Mesendoderm (in vitro differentiated cells): ENCODE results near the gene EIF2B2.

ENCODE experiments used
- DNase-seq: peaks from one replicate; pipeline ENCODE4 v3.0.0; 2013
- H2AK5ac ChIP-seq: 2 replicates; pipeline ENCODE4 v1.6.1; 2013; ENCODE audit warnings: low read length, inconsistent platforms
- H2BK120ac ChIP-seq: 2 replicates; pipeline ENCODE4 v1.6.1; 2013; ENCODE audit warnings: low read depth, mild to moderate bottlenecking, low read length, moderate library complexity, mixed read lengths
- H2BK15ac ChIP-seq: replicated peaks from 2 replicates; pipeline ENCODE4 v1.6.1; 2013; ENCODE audit warnings: low read depth, mild to moderate bottlenecking, moderate library complexity
- H2BK5ac ChIP-seq: 2 replicates; pipeline ENCODE4 v1.6.1; 2013; ENCODE audit warnings: low read length, inconsistent platforms
- H3K18ac ChIP-seq: 2 replicates; pipeline ENCODE4 v1.6.1; 2013; ENCODE audit warnings: mild to moderate bottlenecking, low read length, mixed read lengths
- H3K23ac ChIP-seq: one replicate; pipeline ENCODE4 v1.6.1; 2013; ENCODE audit warnings: low read length
- H3K27ac ChIP-seq: 2 replicates; pipeline ENCODE4 v1.5.1; 2013; ENCODE audit warnings: low read depth, mild to moderate bottlenecking, inconsistent platforms, low read length, moderate library complexity
- H3K27me3 ChIP-seq: 2 replicates; pipeline ENCODE4 v1.6.1; 2013; ENCODE audit warnings: low read length, control low read depth, mild to moderate bottlenecking, inconsistent platforms; ENCODE audit not compliant: insufficient read depth, poor library complexity
- H3K36me3 ChIP-seq: 2 replicates; pipeline ENCODE4 v1.6.1; 2013; ENCODE audit warnings: low read length, inconsistent platforms; ENCODE audit not compliant: control insufficient read depth, insufficient read depth
- H3K4ac ChIP-seq: one replicate; pipeline ENCODE4 v1.6.1; 2013; ENCODE audit warnings: low read depth, mild to moderate bottlenecking, low read length, moderate library complexity
- H3K4me1 ChIP-seq: 2 replicates; pipeline ENCODE4 v1.6.1; 2013; ENCODE audit warnings: low read depth, low read length, inconsistent platforms; ENCODE audit not compliant: control insufficient read depth
- H3K4me2 ChIP-seq: 2 replicates; pipeline ENCODE4 v1.6.1; 2013; ENCODE audit warnings: low read length
- H3K4me3 ChIP-seq: 2 replicates; pipeline ENCODE4 v1.5.1; 2013; ENCODE audit warnings: mild to moderate bottlenecking, low read length
- H3K56ac ChIP-seq: one replicate; pipeline ENCODE4 v1.6.1; 2013; ENCODE audit warnings: low read length
- H3K79me1 ChIP-seq: 2 replicates; pipeline ENCODE4 v1.6.1; 2013; ENCODE audit warnings: low read length, inconsistent platforms
- H3K79me2 ChIP-seq: 2 replicates; pipeline ENCODE4 v1.6.1; 2013; ENCODE audit warnings: mild to moderate bottlenecking, low read length; ENCODE audit not compliant: control insufficient read depth, insufficient read depth
- H3K9ac ChIP-seq: 2 replicates; pipeline ENCODE4 v1.6.1; 2013; ENCODE audit warnings: low read length, inconsistent platforms
- H4K5ac ChIP-seq: one replicate; pipeline ENCODE4 v1.6.1; 2013; ENCODE audit warnings: low read length
- H4K8ac ChIP-seq: one replicate; pipeline ENCODE4 v1.6.1; 2013; ENCODE audit warnings: low read depth, mild to moderate bottlenecking, control low read depth, low read length, moderate library complexity
- WGBS: extraction: QIAGEN DNeasy Blood & Tissue Kit; methylation state at CpG from one replicate; pipeline ENCODE4 v1.1.7; 2013; ENCODE audit warnings: low lambda C conversion rate, missing lambda C conversion rate; ENCODE audit not compliant: insufficient coverage; ENCODE audit errors: extremely low coverage; 5-methylcytosine and 5-hydroxymethylcytosine counted together

The EIF2B2 gene

GRCh38 chr14:74965486-74966153 lies 37.1 kb upstream of the EIF2B2 start:
- no CpG with 5 or more reads among the region's 5 CpGs for WGBS

GRCh38 chr14:74968811-74969210 lies 33.9 kb upstream of the EIF2B2 start:
- Histone ChIP-seq H3K56ac (no peak overlapping the region), H3K79me2 (no peaks in the 10 kb centered on the region), H2BK5ac (no peak overlapping the region), H3K27me3 (no peaks in the 10 kb centered on the region), H3K4me1 (no peaks in the 10 kb centered on the region), H3K18ac (no peak overlapping the region), H3K9ac (no peak overlapping the region), H2BK15ac (no peak overlapping the region), H3K4me2 (no peak overlapping the region), H2BK120ac (no peak overlapping the region), H3K4me3 (no peak overlapping the region), H3K79me1 (no peaks in the 10 kb centered on the region), H3K23ac (no peak overlapping the region), H2AK5ac (no peak overlapping the region), H3K36me3 (no peaks in the 10 kb centered on the region), H3K4ac (no peak overlapping the region), H3K27ac (no peak overlapping the region), H4K8ac (no peak overlapping the region), H4K5ac (no peak overlapping the region)
- WGBS = no CpG with 5 or more reads among the region's 1 CpG
- DNase-seq = no peak

More at GRCh38 chr14:74965486-74966153, 37.1 kb upstream of the EIF2B2 start:
- Histone ChIP-seq H2BK5ac (no peak overlapping the region), H3K4ac (no peak overlapping the region), H3K23ac (no peak overlapping the region), H4K5ac (no peak overlapping the region), H3K36me3 (no peaks in the 10 kb centered on the region), H2BK15ac (no peak overlapping the region), H2AK5ac (no peak overlapping the region), H2BK120ac (no peak overlapping the region), H4K8ac (no peak overlapping the region), H3K9ac (no peak overlapping the region), H3K56ac (no peak overlapping the region), H3K4me3 (no peak overlapping the region), H3K27me3 (no peaks in the 10 kb centered on the region), H3K79me2 (no peaks in the 10 kb centered on the region), H3K4me2 (no peak overlapping the region), H3K79me1 (no peaks in the 10 kb centered on the region), H3K4me1 (no peaks in the 10 kb centered on the region), H3K27ac (no peak overlapping the region), H3K18ac (no peak overlapping the region)
- no peak for DNase-seq

- Histone ChIP-seq H4K5ac (no peak overlapping the region), H3K9ac (no peak overlapping the region), H3K18ac (no peak overlapping the region), H3K56ac (peak overlapping the region; percentile 64), H3K27me3 (no peaks in the 10 kb centered on the region), H3K79me2 (no peaks in the 10 kb centered on the region), H3K4me3 (no peak overlapping the region), H3K36me3 (no peaks in the 10 kb centered on the region), H3K23ac (no peak overlapping the region), H3K4ac (no peak overlapping the region), H2BK120ac (no peak overlapping the region), H3K4me2 (no peak overlapping the region), H4K8ac (no peak overlapping the region), H3K79me1 (no peaks in the 10 kb centered on the region), H2BK15ac (no peak overlapping the region), H3K4me1 (peaks cover 4% of the 10 kb centered on the region), H3K27ac (no peak overlapping the region), H2BK5ac (no peak overlapping the region), H2AK5ac (no peak overlapping the region)
- DNase-seq = no peak
- WGBS = no CpG with 5 or more reads among the region's 15 CpGs
These were observed 29.6 kb upstream of the EIF2B2 start for GRCh38 chr14:74973003-74973653.

- Histone ChIP-seq H4K8ac (no peak overlapping the region), H2BK5ac (no peak overlapping the region), H3K79me1 (no peaks in the 10 kb centered on the region), H3K4me2 (no peak overlapping the region), H3K27me3 (no peaks in the 10 kb centered on the region), H2AK5ac (no peak overlapping the region), H2BK120ac (no peak overlapping the region), H3K4me3 (no peak overlapping the region), H3K4me1 (peaks cover 10% of the 10 kb centered on the region), H3K79me2 (no peaks in the 10 kb centered on the region), H2BK15ac (no peak overlapping the region), H3K36me3 (no peaks in the 10 kb centered on the region), H3K56ac (peak overlapping the region; percentile 64), H3K27ac (no peak overlapping the region), H3K23ac (no peak overlapping the region), H3K9ac (no peak overlapping the region), H4K5ac (no peak overlapping the region), H3K18ac (no peak overlapping the region), H3K4ac (no peak overlapping the region)
- DNase-seq = no peak
- WGBS = no CpG with 5 or more reads among the region's 5 CpGs
These were observed 28.8 kb upstream of the EIF2B2 start for GRCh38 chr14:74973905-74974363.

GRCh38 chr14:74974364-74975058 lies 28.2 kb upstream of the EIF2B2 start:
- Histone ChIP-seq H3K79me1 (no peaks in the 10 kb centered on the region), H4K8ac (no peak overlapping the region), H3K4me2 (no peak overlapping the region), H2BK120ac (no peak overlapping the region), H3K79me2 (no peaks in the 10 kb centered on the region), H2BK15ac (no peak overlapping the region), H3K18ac (no peak overlapping the region), H3K56ac (peak overlapping the region; percentile 22), H2BK5ac (no peak overlapping the region), H3K4me1 (peaks cover 13% of the 10 kb centered on the region), H3K27me3 (no peaks in the 10 kb centered on the region), H3K9ac (no peak overlapping the region), H3K36me3 (no peaks in the 10 kb centered on the region), H3K4ac (no peak overlapping the region), H3K27ac (no peak overlapping the region), H3K23ac (no peak overlapping the region), H2AK5ac (no peak overlapping the region), H4K5ac (no peak overlapping the region), H3K4me3 (no peak overlapping the region)
- peak; percentile 83 for DNase-seq
- WGBS = no CpG with 5 or more reads among the region's 15 CpGs
